ENCODE data around the gene PLIN1.

The PLIN1 gene

DNA sequence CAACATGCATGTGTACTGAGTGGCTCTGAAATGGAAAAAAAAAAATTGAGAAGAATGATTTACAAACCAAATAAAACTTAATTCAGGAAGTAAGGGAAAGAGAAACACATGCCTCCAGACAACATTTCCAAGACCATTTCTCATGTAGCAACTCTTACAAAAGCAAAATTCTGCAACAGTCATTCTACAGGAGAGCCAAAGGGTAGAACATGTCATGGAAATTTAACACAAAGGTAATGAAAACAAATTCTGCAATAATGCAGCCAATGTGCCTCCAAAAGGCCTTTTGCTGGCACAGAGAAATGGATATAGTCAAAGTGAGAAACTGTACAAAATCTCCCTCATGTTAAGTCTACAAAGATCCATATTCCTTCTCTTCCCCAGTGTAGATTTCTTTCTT, 7.4 kb upstream of the PLIN1 start:
- H3K4me3 ChIP-seq (ENCODE audit: control insufficient read depth, low read depth, low read length) = no peak overlapping the region
- no peak for DNase-seq (ENCODE audit: low read depth)
- TF ChIP-seq, protein P1, sequence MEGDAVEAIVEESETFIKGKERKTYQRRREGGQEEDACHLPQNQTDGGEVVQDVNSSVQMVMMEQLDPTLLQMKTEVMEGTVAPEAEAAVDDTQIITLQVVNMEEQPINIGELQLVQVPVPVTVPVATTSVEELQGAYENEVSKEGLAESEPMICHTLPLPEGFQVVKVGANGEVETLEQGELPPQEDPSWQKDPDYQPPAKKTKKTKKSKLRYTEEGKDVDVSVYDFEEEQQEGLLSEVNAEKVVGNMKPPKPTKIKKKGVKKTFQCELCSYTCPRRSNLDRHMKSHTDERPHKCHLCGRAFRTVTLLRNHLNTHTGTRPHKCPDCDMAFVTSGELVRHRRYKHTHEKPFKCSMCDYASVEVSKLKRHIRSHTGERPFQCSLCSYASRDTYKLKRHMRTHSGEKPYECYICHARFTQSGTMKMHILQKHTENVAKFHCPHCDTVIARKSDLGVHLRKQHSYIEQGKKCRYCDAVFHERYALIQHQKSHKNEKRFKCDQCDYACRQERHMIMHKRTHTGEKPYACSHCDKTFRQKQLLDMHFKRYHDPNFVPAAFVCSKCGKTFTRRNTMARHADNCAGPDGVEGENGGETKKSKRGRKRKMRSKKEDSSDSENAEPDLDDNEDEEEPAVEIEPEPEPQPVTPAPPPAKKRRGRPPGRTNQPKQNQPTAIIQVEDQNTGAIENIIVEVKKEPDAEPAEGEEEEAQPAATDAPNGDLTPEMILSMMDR (IDR thresholded peaks at IDR 0.05; ENCODE audit: control insufficient read depth, insufficient read depth, low read depth, low read length, missing control alignments) = no peak

DNA sequence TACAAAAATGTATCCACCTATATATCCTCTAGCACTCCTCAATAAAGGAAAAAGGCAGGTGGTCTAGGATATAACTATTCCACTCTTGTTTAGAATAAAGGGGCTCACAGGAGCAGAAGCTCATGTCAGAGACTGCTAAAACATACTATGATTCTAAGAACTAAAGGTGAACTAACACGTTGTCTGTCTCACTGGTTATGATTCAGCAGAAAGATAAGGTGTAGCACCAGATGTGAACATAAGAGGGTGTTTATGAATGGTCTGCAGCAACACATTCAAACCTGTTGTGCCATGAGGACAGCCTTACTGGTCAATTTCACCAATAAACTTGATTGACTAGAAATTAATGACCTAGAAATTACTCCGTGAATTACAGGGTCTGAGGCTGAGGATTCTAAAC, 6.8 kb upstream of the PLIN1 start:
- no peak overlapping the region for H3K4me3 ChIP-seq (ENCODE audit: control insufficient read depth, low read depth, low read length)
- DNase-seq (ENCODE audit: low read depth) = no peak
- TF ChIP-seq, protein P1 (IDR thresholded peaks at IDR 0.05; ENCODE audit: control insufficient read depth, insufficient read depth, low read depth, low read length, missing control alignments) = no peak

- no peak overlapping the region for H3K4me3 ChIP-seq (ENCODE audit: control insufficient read depth, low read depth, low read length)
- no peak for DNase-seq (ENCODE audit: low read depth)
- TF ChIP-seq, protein P1 (IDR thresholded peaks at IDR 0.05; ENCODE audit: control insufficient read depth, insufficient read depth, low read depth, low read length, missing control alignments) = no peak
Observed at GRCh38 chr15:89681146-89681545, 2.0 kb upstream of the PLIN1 start.

DNA sequence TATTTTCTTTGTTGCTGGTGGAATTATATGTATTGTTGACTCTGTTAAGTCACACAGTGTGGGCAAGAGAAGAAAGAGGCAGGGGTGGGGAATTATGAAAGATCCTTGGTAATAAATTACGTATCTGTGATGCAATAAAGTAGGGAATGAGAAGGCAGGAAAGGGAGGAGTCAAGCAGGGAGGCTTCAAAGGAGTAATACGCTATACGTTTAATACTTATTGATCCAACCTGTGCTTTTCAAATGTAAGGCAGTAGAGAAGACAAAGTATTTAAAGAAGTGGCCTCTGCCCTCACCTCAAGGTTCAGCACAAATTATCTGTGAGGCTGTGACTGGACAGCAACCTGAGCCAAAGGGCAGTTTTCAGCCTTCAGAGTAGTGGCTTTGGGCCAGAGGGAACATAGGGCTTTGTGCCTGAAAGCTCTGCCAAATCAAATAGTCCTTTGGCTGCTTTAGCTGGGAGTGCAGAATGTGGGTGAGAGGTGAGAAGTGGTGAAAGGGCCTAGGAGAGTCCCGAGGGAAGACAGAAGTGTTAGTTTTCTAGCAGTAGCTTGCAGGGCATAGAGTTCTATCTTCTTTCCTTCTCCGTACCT, 1.2 kb upstream of the PLIN1 start:
- TF ChIP-seq, protein P1 (IDR thresholded peaks at IDR 0.05; ENCODE audit: control insufficient read depth, insufficient read depth, low read depth, low read length, missing control alignments) = no peak
- no peak overlapping the region for H3K4me3 ChIP-seq (ENCODE audit: control insufficient read depth, low read depth, low read length)
- DNase-seq (ENCODE audit: low read depth) = peak; percentile 37

DNA sequence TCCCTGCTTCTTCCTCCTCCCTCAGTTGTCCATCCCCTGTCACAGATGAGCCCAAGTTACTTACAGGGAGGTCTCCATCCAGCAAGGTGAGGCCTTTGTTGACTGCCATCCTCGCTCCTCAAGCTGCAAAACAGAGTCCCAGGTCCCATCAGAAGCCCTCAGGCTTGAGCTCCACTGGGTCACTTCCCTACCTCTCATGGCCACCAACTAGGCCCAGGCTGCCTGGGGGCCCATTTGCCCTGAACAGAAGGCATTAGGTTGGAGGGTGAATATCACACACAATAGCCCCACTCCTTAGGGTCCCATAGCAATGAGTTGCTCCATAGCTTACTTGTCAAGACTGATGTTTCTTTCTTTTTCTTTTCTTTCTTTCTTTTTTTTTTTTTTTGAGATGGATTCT, 1.8 kb downstream of the PLIN1 start:
- TF ChIP-seq, protein P1 (IDR thresholded peaks at IDR 0.05; ENCODE audit: control insufficient read depth, insufficient read depth, low read depth, low read length, missing control alignments) = no peak
- no peak overlapping the region for H3K4me3 ChIP-seq (ENCODE audit: control insufficient read depth, low read depth, low read length)
- DNase-seq (ENCODE audit: low read depth) = no peak

GRCh38 chr15:89675606-89676005, 3.6 kb downstream of the PLIN1 start:
- TF ChIP-seq, protein P1 (IDR thresholded peaks at IDR 0.05; ENCODE audit: control insufficient read depth, insufficient read depth, low read depth, low read length, missing control alignments) = no peak
- DNase-seq (ENCODE audit: low read depth) = no peak
- no peak overlapping the region for H3K4me3 ChIP-seq (ENCODE audit: control insufficient read depth, low read depth, low read length)

GRCh38 chr15:89674526-89674925, 4.6 kb downstream of the PLIN1 start:
- TF ChIP-seq, protein P1 (IDR thresholded peaks at IDR 0.05; ENCODE audit: control insufficient read depth, insufficient read depth, low read depth, low read length, missing control alignments) = no peak
- no peak overlapping the region for H3K4me3 ChIP-seq (ENCODE audit: control insufficient read depth, low read depth, low read length)
- no peak for DNase-seq (ENCODE audit: low read depth)

Data from AG09309 (cell line).